ENCODE data around the gene FAM53B.

The FAM53B gene

GRCh38 chr10:124709861-124710260 lies 34.3 kb downstream of the FAM53B start:
- no peak for DNase-seq (ENCODE audit: low read depth in 2 of 3, low spot score in 1 of 3)

- DNase-seq (ENCODE audit: low read depth in 2 of 3, low spot score in 1 of 3), result no peak
Measured at GRCh38 chr10:124708922-124709520, 35.2 kb downstream of the FAM53B start.

GRCh38 chr10:124708246-124708779 lies 35.9 kb downstream of the FAM53B start:
- DNase-seq (ENCODE audit: low read depth in 2 of 3, low spot score in 1 of 3), result no peak

GRCh38 chr10:124707551-124707950 lies 36.6 kb downstream of the FAM53B start:
- DNase-seq (ENCODE audit: low read depth in 2 of 3, low spot score in 1 of 3), result no peak

- no peak for DNase-seq (ENCODE audit: low read depth in 2 of 3, low spot score in 1 of 3)
Measured at GRCh38 chr10:124707144-124707467, 37.1 kb downstream of the FAM53B start.

- DNase-seq (ENCODE audit: low read depth in 2 of 3, low spot score in 1 of 3), result no peak
Measured at GRCh38 chr10:124706462-124707143, 37.6 kb downstream of the FAM53B start.

- no peak for DNase-seq (ENCODE audit: low read depth in 2 of 3, low spot score in 1 of 3)
Measured at GRCh38 chr10:124705817-124706461, 38.2 kb downstream of the FAM53B start.

- no peak for DNase-seq (ENCODE audit: low read depth in 2 of 3, low spot score in 1 of 3)
Measured at GRCh38 chr10:124705381-124705740, 38.8 kb downstream of the FAM53B start.

GRCh38 chr10:124704428-124705380 lies 39.5 kb downstream of the FAM53B start:
- no peak for DNase-seq (ENCODE audit: low read depth in 2 of 3, low spot score in 1 of 3)

- DNase-seq (ENCODE audit: low read depth in 2 of 3, low spot score in 1 of 3), result no peak
Measured at GRCh38 chr10:124703778-124704427, 40.3 kb downstream of the FAM53B start.

- no peak for DNase-seq (ENCODE audit: low read depth in 2 of 3, low spot score in 1 of 3)
Measured at GRCh38 chr10:124703372-124703771, 40.8 kb downstream of the FAM53B start.

GRCh38 chr10:124701881-124702656 lies 42.1 kb downstream of the FAM53B start:
- DNase-seq (ENCODE audit: low read depth in 2 of 3, low spot score in 1 of 3), result no peak

- no peak for DNase-seq (ENCODE audit: low read depth in 2 of 3, low spot score in 1 of 3)
Measured at GRCh38 chr10:124701435-124701834, 42.7 kb downstream of the FAM53B start.

- DNase-seq (ENCODE audit: low read depth in 2 of 3, low spot score in 1 of 3), result no peak
Measured at GRCh38 chr10:124701038-124701365, 43.2 kb downstream of the FAM53B start.

- no peak for DNase-seq (ENCODE audit: low read depth in 2 of 3, low spot score in 1 of 3)
Measured at GRCh38 chr10:124700293-124701037, 43.7 kb downstream of the FAM53B start.

GRCh38 chr10:124699471-124700292 lies 44.5 kb downstream of the FAM53B start:
- DNase-seq (ENCODE audit: low read depth in 2 of 3, low spot score in 1 of 3), result no peak

GRCh38 chr10:124698545-124699469 lies 45.4 kb downstream of the FAM53B start:
- DNase-seq (ENCODE audit: low read depth in 2 of 3, low spot score in 1 of 3), result no peak

Data from stimulated activated CD4-positive, alpha-beta T cell treated with anti-CD3 and anti-CD28 coated beads, Interleukin-12 subunit alpha, Interleukin-12 subunit beta, amount 100 ng/mL, for 48 hours (primary cell).